Measurements from ENCODE around the gene RAPGEF2. TPM values are rescaled to one million over a fixed set of nuclear protein-coding genes. Genes with fewer than 3 reads are reported as not detected.

Gene RAPGEF2
- total and polyA plus RNA-seq, 8 donors = 3.3 to 78.1 (median 37.2) TPM

DNA sequence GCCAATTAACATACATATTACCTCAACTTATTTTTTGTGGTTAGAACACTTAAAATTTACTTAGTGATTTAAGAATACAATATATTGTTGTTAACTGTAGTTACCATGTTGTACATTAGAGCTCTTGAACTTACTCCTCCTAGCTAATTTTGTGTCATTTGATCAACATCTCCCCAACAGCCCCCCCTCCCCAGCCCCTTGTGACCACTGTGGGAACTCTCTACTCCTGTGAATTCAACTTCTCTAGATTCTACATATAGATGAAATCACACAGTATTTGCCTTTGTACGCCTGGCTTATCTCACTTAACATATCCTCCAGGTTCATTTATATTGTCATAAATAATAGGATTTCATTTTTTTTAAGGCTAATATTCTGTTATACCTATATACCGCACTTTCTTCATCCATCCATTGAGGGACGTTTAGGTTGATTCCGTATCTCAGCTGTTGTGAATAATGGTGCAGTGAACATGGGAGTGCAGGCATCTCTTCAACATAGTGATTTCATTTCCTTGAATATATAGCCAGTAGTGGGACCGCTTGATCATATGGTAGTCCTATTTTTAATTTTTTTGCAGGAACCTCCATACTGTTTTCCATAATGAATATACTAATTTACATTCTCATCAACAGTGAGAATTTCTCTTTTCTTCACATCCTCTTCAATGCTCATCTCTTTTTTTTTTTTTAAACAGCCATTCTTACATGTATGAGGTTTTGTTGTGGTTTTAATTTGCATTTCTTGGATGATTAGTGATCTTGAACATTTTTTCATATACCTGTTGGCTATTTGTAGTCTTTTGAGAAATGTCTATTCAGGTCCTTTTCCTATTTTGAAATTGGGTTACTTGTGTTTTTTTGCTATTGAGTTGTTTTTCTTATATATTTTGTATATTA is 66.8 kb downstream of the RAPGEF2 start:
- WGBS, 5 donors = 81 to 95% (median 88%) methylated on average over 5 of the region's 5 CpGs
- no peak for DNase-seq
- intact Hi-C loops (cut with DNase I; ENCODE audit: low total_unique reads) = loop anchor here (10.0 kb wide), 2 partner anchors 305 to 445 kb away; partner anchors contain the start of gene PPID
- no peaks in the 10 kb centered on the region for H3K27me3 ChIP-seq
- no peaks in the 10 kb centered on the region for H3K9me3 ChIP-seq
- H3K36me3 ChIP-seq = no peaks in the 10 kb centered on the region
- H3K4me1 ChIP-seq = peaks cover 4 to 57% (median 22%) of the 10 kb centered on the region in 4 donors
- H3K4me3 ChIP-seq = no peak overlapping the region
- TF ChIP-seq POLR2AphosphoS5 (IDR thresholded peaks at IDR 0.05) (no peak), POLR2A (IDR thresholded peaks at IDR 0.05) (no peak), EP300 (IDR thresholded peaks at IDR 0.05) (no peak)
- TF ChIP-seq, protein P1, sequence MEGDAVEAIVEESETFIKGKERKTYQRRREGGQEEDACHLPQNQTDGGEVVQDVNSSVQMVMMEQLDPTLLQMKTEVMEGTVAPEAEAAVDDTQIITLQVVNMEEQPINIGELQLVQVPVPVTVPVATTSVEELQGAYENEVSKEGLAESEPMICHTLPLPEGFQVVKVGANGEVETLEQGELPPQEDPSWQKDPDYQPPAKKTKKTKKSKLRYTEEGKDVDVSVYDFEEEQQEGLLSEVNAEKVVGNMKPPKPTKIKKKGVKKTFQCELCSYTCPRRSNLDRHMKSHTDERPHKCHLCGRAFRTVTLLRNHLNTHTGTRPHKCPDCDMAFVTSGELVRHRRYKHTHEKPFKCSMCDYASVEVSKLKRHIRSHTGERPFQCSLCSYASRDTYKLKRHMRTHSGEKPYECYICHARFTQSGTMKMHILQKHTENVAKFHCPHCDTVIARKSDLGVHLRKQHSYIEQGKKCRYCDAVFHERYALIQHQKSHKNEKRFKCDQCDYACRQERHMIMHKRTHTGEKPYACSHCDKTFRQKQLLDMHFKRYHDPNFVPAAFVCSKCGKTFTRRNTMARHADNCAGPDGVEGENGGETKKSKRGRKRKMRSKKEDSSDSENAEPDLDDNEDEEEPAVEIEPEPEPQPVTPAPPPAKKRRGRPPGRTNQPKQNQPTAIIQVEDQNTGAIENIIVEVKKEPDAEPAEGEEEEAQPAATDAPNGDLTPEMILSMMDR (IDR thresholded peaks at IDR 0.05) = no peak
- no peak overlapping the region for H3K27ac ChIP-seq

GRCh38 chr4:159171287-159171686 is 68.4 kb downstream of the RAPGEF2 start:
- DNase-seq = no peak
- Histone ChIP-seq H3K36me3 (no peaks in the 10 kb centered on the region), H3K4me3 (no peak overlapping the region), H3K9me3 (no peaks in the 10 kb centered on the region), H3K27me3 (no peaks in the 10 kb centered on the region), H3K4me1 (peaks cover 19 to 68% (median 37%) of the 10 kb centered on the region in 4 donors), H3K27ac (no peak overlapping the region)
- intact Hi-C loops (cut with DNase I; ENCODE audit: low total_unique reads) = loop anchor here (10.0 kb wide), 2 partner anchors 306 to 446 kb away; partner anchors contain the start of gene PPID
- TF ChIP-seq POLR2AphosphoS5 (IDR thresholded peaks at IDR 0.05) (no peak), POLR2A (IDR thresholded peaks at IDR 0.05) (no peak), EP300 (IDR thresholded peaks at IDR 0.05) (no peak)
- TF ChIP-seq, protein P1 (IDR thresholded peaks at IDR 0.05) = no peak
- 73 to 87% (median 82%) methylated on average over 4 of the region's 4 CpGs for WGBS, 5 donors

- intact Hi-C loops (cut with DNase I; ENCODE audit: low total_unique reads) = loop anchor here (10.0 kb wide), 2 partner anchors 309 to 449 kb away; partner anchors contain the start of gene PPID
Measured at GRCh38 chr4:159173886-159174285, 71.0 kb downstream of the RAPGEF2 start.

DNA sequence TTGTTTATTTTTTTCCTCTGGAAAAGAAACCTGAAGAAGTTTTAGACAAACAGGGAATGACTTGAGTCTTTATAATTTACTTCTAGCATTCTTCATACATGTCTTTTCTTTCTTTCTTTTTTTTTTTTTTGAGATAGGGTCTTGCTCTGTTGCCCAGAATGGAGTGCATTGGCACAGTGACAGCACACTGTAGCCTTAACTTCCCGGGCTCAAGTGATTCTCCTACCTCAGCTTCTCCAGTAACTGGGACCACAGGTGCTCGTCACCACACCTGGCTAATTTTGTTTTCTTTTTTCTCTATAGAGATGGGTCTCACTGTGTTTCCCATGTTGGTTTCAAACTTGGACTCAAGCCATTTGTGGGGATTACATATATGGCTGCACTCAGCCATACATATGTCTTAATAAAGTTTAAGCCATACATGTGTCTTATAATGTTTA is 71.8 kb downstream of the RAPGEF2 start:
- intact Hi-C loops (cut with DNase I; ENCODE audit: low total_unique reads) = loop anchor here (10.0 kb wide), 2 partner anchors 310 to 450 kb away; partner anchors contain the start of gene PPID
- Histone ChIP-seq H3K4me3 (no peak overlapping the region), H3K4me1 (peaks cover 21 to 89% (median 47%) of the 10 kb centered on the region in 4 donors), H3K27ac (peak overlapping the region in 1 of 5 donors; percentile 52), H3K36me3 (no peaks in the 10 kb centered on the region), H3K27me3 (no peaks in the 10 kb centered on the region), H3K9me3 (no peaks in the 10 kb centered on the region)
- no peak for DNase-seq
- WGBS, 5 donors = 54 to 71% (median 69%) methylated on average over 2 of the region's 2 CpGs
- TF ChIP-seq POLR2A (IDR thresholded peaks at IDR 0.05) = no peak
- TF ChIP-seq, protein P1 (IDR thresholded peaks at IDR 0.05) = no peak
- TF ChIP-seq EP300 (IDR thresholded peaks at IDR 0.05) = no peak
- no peak for TF ChIP-seq POLR2AphosphoS5 (IDR thresholded peaks at IDR 0.05)

More at GRCh38 chr4:159173886-159174285, 71.0 kb downstream of the RAPGEF2 start:
- H3K4me1 ChIP-seq = peaks cover 19 to 81% (median 43%) of the 10 kb centered on the region in 4 donors
- no peaks in the 10 kb centered on the region for H3K36me3 ChIP-seq
- DNase-seq = no peak
- TF ChIP-seq POLR2AphosphoS5 (IDR thresholded peaks at IDR 0.05) (no peak), EP300 (IDR thresholded peaks at IDR 0.05) (no peak), POLR2A (IDR thresholded peaks at IDR 0.05) (no peak)
- TF ChIP-seq, protein P1 (IDR thresholded peaks at IDR 0.05) = no peak
- 76 to 86% (median 82%) methylated on average over 4 of the region's 4 CpGs for WGBS, 5 donors
- H3K27ac ChIP-seq = peak overlapping the region in 1 of 5 donors; percentile 52
- no peak overlapping the region for H3K4me3 ChIP-seq
- H3K9me3 ChIP-seq = no peaks in the 10 kb centered on the region
- H3K27me3 ChIP-seq = no peaks in the 10 kb centered on the region

All from stomach (tissue), 9 donors.